B cell (primary cell): ENCODE data around the gene ATG3. TPM values are rescaled to one million over a fixed set of nuclear protein-coding genes. Genes with fewer than 3 reads are reported as not detected.

Experiments used
- ATAC-seq: fragments of 200-7000 bp; cut with Tn5 transposase; one replicate; pipeline ENCODE4 v1.10.0; 2021; ENCODE audit warnings: low read depth, mild to moderate bottlenecking, moderate number of reproducible peaks, moderate library complexity
- CTCF ChIA-PET: fragments of 350-600 bp; sonication (Branson Sonifier 250); formaldehyde crosslinking; loops from one replicate; lab custom pipeline; 2021; ENCODE audit warnings: antibody characterized with exemption, inconsistent platforms; lab: Charles Lee
- POLR2A ChIA-PET: fragments of 350-600 bp; sonication (Branson Sonifier 250); formaldehyde crosslinking; loops from one replicate; lab custom pipeline; 2021; ENCODE audit warnings: antibody characterized with exemption; lab: Charles Lee
- DNase-seq: peaks from one replicate; pipeline ENCODE4 v3.0.0; 2013
- H2AFZ ChIP-seq: 2 replicates; pipeline ENCODE4 v1.6.1; 2012; ENCODE audit warnings: mild to moderate bottlenecking, low read depth, low read length; ENCODE audit not compliant: insufficient read depth, poor library complexity, severe bottlenecking
- H3K27ac ChIP-seq, 2 donors: 1 replicate in 1 of 2; 2 replicates in 1 of 2; pipeline ENCODE4 v1.5.1; 2012 to 2013; ENCODE audit warnings: low read length in 2 of 2, mild to moderate bottlenecking in 2 of 2, moderate library complexity in 1 of 2
- H3K27me3 ChIP-seq, 4 experiments: fragments of 200-600 bp in 1 of 4; sonication (generic) in 1 of 4; replicated peaks in 1 of 4; 1 replicate in 2 of 4; 2 replicates in 2 of 4; pipeline versions ENCODE4 v1.6.1 to v1.7.0; 2013 to 2016; ENCODE audit warnings: low read length in 3 of 4, mild to moderate bottlenecking in 2 of 4, mixed read lengths in 1 of 4, moderate library complexity in 1 of 4; ENCODE audit not compliant: insufficient read depth in 4 of 4, control insufficient read depth in 3 of 4; ENCODE audit errors: control extremely low read depth in 1 of 4
- H3K36me3 ChIP-seq, 2 experiments: replicated peaks in 1 of 2; 1 replicate in 1 of 2; 2 replicates in 1 of 2; pipeline versions ENCODE4 v1.6.1 to v1.7.1; 2013; ENCODE audit warnings: low read length in 1 of 2; ENCODE audit not compliant: insufficient read depth in 2 of 2, control insufficient read depth in 1 of 2; ENCODE audit errors: control extremely low read depth in 1 of 2, extremely low read depth in 1 of 2
- H3K4me1 ChIP-seq, 2 donors: fragments of 200-600 bp in 1 of 2; sonication (generic) in 1 of 2; 1 replicate in 1 of 2; 2 replicates in 1 of 2; pipeline versions ENCODE4 v1.5.1 to v1.6.1; 2013 to 2017; ENCODE audit warnings: low read length in 2 of 2; ENCODE audit not compliant: control insufficient read depth in 2 of 2, insufficient read depth in 2 of 2
- H3K4me2 ChIP-seq: replicated peaks from 2 replicates; pipeline ENCODE3; 2012; ENCODE audit warnings: mild to moderate bottlenecking, low read depth, low read length; ENCODE audit not compliant: poor library complexity, severe bottlenecking
- H3K4me3 ChIP-seq, 5 experiments: fragments of 200-600 bp in 1 of 5; sonication (generic) in 1 of 5; 1 replicate in 3 of 5; 2 replicates in 2 of 5; pipeline versions ENCODE4 v1.5.1 to v1.7.0; 2011 to 2016; ENCODE audit warnings: low read length in 4 of 5, mild to moderate bottlenecking in 4 of 5, low read depth in 2 of 5, control low read depth in 1 of 5, moderate library complexity in 1 of 5; ENCODE audit not compliant: insufficient read depth in 1 of 5; ENCODE audit errors: control extremely low read depth in 1 of 5, extremely low read depth in 1 of 5
- H3K79me2 ChIP-seq: fragments of 200-600 bp; sonication (generic); one replicate; pipeline ENCODE4 v1.6.0; 2016; ENCODE audit warnings: low read length; ENCODE audit not compliant: control insufficient read depth, insufficient read depth
- H3K9ac ChIP-seq: fragments of 200-600 bp; sonication (generic); 2 replicates; pipeline ENCODE4 v1.6.1; 2017; ENCODE audit warnings: mild to moderate bottlenecking, low read length, moderate library complexity
- H3K9me3 ChIP-seq, 3 donors: one replicate each; pipeline versions ENCODE4 v1.6.1 to v1.7.1; 2013; ENCODE audit warnings: low read length in 2 of 3; ENCODE audit not compliant: control insufficient read depth in 2 of 3, insufficient read depth in 1 of 3; ENCODE audit errors: control extremely low read depth in 1 of 3
- H4K20me1 ChIP-seq: 2 replicates; pipeline ENCODE4 v1.6.0; 2012; ENCODE audit warnings: mild to moderate bottlenecking, low read length; ENCODE audit not compliant: insufficient read depth, control insufficient read depth, poor library complexity, severe bottlenecking
- H3K27ac Mint-ChIP-seq: one replicate; pipeline ENCODE4 v1.8.0; 2021; ENCODE audit warnings: mixed read lengths
- H3K27me3 Mint-ChIP-seq: one replicate; pipeline ENCODE4 v1.8.0; 2021; ENCODE audit warnings: mixed read lengths
- H3K4me1 Mint-ChIP-seq: one replicate; pipeline ENCODE4 v1.8.0; 2021; ENCODE audit warnings: mixed read lengths
- H3K4me3 Mint-ChIP-seq: one replicate; pipeline ENCODE4 v1.8.0; 2021; ENCODE audit warnings: mixed read lengths
- H3K9me3 Mint-ChIP-seq: one replicate; pipeline ENCODE4 v1.8.0; 2022; ENCODE audit warnings: mixed read lengths; ENCODE audit not compliant: insufficient read depth
- EZH2 ChIP-seq: IDR thresholded peaks from 2 replicates; pipeline ENCODE4 v1.6.1; 2012; ENCODE audit warnings: borderline replicate concordance, low read depth, mild to moderate bottlenecking, moderate library complexity, low read length; ENCODE audit not compliant: insufficient read depth, poor library complexity, severe bottlenecking
- WGBS: methylation state at CpG from one replicate; pipeline ENCODE4 v1.1.5; 2013; ENCODE audit warnings: missing lambda C conversion rate; ENCODE audit not compliant: insufficient coverage; 5-methylcytosine and 5-hydroxymethylcytosine counted together
- intact Hi-C: fragments of 100-400 bp; cut with micrococcal nuclease; formaldehyde crosslinking; loops from one replicate; pipeline ENCODE4 v1.10.0; 2022
- polyA plus RNA-seq: library from polyadenylated mRNA; depleted of rRNA; stranded (reverse); fragments of >200 nt; gene quantifications from 2 replicates; pipeline ENCODE4 v1.2.3, GENCODE V29; 2012
- total RNA-seq, 2 donors: library from RNA; stranded (reverse); fragments of 120-200 nt in 1 of 2; gene quantifications; 1 replicate in 1 of 2; 2 replicates in 1 of 2; pipeline versions ENCODE4 v1.2.3 to v1.2.4, GENCODE V29; 2013 to 2022
- TF ChIP-seq, protein P1 (sequence below): fragments of 200-600 bp; IDR thresholded peaks from one replicate; pipeline ENCODE4 v1.8.0; 2022; ENCODE audit warnings: antibody characterized with exemption, mild to moderate bottlenecking

The ATG3 gene
- total and polyA plus RNA-seq, 2 donors (not counting 1 experiment from before 2014, with no cell fraction given) = 25.2 to 54.9 TPM

DNA sequence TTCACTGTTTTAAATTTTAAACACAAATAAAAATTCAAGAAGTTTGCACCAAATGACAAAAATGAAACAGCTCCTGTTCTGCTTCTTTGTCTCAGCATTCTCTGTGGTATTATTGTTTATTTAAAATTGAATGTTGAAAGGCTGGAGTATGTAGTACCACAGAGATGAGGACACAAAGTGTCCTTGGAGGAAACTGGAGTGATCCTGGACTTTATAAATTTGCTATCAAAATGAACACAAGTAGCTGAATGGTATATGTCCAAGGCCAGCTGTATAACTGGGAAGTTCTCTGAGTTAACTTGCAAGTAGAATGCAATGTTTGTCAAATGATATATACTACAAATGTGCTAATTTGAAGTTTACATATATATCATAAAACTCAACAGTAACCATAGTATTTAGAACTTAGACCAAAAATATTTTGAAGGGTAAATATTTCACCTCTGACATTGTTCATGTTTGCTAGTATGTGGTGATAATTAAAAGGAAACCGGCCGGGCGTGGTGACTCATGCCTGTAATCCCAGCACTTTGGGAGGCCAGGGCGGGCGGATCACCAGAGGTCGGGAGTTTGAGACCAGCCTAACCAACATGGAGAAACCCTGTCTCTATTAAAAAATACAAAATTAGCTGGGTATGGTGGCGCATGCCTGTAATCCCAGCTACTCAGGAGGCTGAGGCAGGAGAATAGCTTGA lies 74.8 kb downstream of the ATG3 start:
- ATAC-seq (no peak), DNase-seq (no peak)
- peak overlapping the region; percentile 11 for H3K4me2 ChIP-seq
- peaks cover 64 to 67% of the 10 kb centered on the region in 2 donors for H3K4me1 ChIP-seq
- no peaks in the 10 kb centered on the region for H3K27me3 Mint-ChIP-seq
- ChIA-PET POLR2A (no interaction called here), CTCF (interaction anchor here (0.7 to 1.2 kb wide), 2 partner anchors 62 to 376 kb away, joined by 3 to 4 read pairs; no protein-coding TSS in a partner anchor)
- no peak overlapping the region for H3K4me3 ChIP-seq
- peak overlapping the region; percentile 67 for H3K27ac Mint-ChIP-seq
- peaks cover 0 to 10% (median 0%) of the 10 kb centered on the region in 3 donors for H3K9me3 ChIP-seq
- no peak overlapping the region for H3K4me3 Mint-ChIP-seq
- peaks cover 5 to 59% of the 10 kb centered on the region in 2 experiments for H3K36me3 ChIP-seq
- intact Hi-C loops = no loop called here
- H3K27me3 ChIP-seq = no peaks in the 10 kb centered on the region
- 86% methylated on average over 3 of the region's 7 CpGs for WGBS
- H3K9ac ChIP-seq = no peak overlapping the region
- TF ChIP-seq, protein P1, sequence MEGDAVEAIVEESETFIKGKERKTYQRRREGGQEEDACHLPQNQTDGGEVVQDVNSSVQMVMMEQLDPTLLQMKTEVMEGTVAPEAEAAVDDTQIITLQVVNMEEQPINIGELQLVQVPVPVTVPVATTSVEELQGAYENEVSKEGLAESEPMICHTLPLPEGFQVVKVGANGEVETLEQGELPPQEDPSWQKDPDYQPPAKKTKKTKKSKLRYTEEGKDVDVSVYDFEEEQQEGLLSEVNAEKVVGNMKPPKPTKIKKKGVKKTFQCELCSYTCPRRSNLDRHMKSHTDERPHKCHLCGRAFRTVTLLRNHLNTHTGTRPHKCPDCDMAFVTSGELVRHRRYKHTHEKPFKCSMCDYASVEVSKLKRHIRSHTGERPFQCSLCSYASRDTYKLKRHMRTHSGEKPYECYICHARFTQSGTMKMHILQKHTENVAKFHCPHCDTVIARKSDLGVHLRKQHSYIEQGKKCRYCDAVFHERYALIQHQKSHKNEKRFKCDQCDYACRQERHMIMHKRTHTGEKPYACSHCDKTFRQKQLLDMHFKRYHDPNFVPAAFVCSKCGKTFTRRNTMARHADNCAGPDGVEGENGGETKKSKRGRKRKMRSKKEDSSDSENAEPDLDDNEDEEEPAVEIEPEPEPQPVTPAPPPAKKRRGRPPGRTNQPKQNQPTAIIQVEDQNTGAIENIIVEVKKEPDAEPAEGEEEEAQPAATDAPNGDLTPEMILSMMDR = no peak
- no peak for TF ChIP-seq EZH2
- H4K20me1 ChIP-seq = peaks cover 6% of the 10 kb centered on the region
- peaks cover 100% of the 10 kb centered on the region for H3K79me2 ChIP-seq
- H3K4me1 Mint-ChIP-seq = peaks cover 71% of the 10 kb centered on the region
- H3K9me3 Mint-ChIP-seq = no peaks in the 10 kb centered on the region
- peak overlapping the region in 1 of 2 donors; percentile 92 for H3K27ac ChIP-seq
- H2AFZ ChIP-seq = no peak overlapping the region

DNA sequence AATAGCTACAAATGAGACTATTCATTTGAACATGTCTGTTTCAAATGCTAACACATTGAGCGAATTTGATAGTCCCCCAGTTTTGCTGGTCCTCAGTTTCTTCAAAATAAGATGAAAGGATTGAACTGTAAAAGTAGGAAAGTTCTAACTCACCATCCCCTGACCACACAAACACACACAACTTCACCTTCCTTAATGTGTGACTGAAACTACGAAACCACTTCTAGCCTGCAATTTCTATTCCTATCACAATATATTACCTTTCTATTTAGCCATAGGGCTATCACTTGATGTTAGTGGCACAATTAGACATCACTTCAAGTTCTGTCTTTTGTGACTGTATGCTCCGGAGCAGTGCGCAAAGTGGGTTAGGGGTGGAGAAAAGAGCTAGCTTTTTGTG lies 77.4 kb downstream of the ATG3 start:
- Histone ChIP-seq H3K27me3 (no peaks in the 10 kb centered on the region), H3K79me2 (peaks cover 94% of the 10 kb centered on the region), H4K20me1 (peaks cover 7% of the 10 kb centered on the region), H2AFZ (no peak overlapping the region), H3K4me1 (peaks cover 61 to 63% of the 10 kb centered on the region in 2 donors), H3K4me2 (peak overlapping the region; percentile 29), H3K36me3 (peaks cover 9 to 59% of the 10 kb centered on the region in 2 experiments), H3K9me3 (peaks cover 0 to 10% (median 0%) of the 10 kb centered on the region in 3 donors), H3K27ac (peak overlapping the region; percentile 30 to 73), H3K9ac (no peak overlapping the region), H3K4me3 (no peak overlapping the region)
- intact Hi-C loops = no loop called here
- DNase-seq (no peak), ATAC-seq (no peak)
- 95% methylated on average over 3 of the region's 4 CpGs for WGBS
- peak overlapping the region; percentile 82 for H3K27ac Mint-ChIP-seq
- peak overlapping the region; percentile 10 for H3K4me3 Mint-ChIP-seq
- ChIA-PET CTCF (interaction anchor here (1.0 to 1.4 kb wide), 2 partner anchors 8 to 11 kb away, joined by 3 to 4 read pairs; no protein-coding TSS in a partner anchor), POLR2A (interaction anchor here (1.4 kb wide), 1 partner anchor 13 kb away, joined by 5 read pairs; no protein-coding TSS in a partner anchor)
- no peaks in the 10 kb centered on the region for H3K27me3 Mint-ChIP-seq
- H3K4me1 Mint-ChIP-seq = peaks cover 72% of the 10 kb centered on the region
- no peaks in the 10 kb centered on the region for H3K9me3 Mint-ChIP-seq
- TF ChIP-seq EZH2 = no peak
- TF ChIP-seq, protein P1 = no peak
